ENCODE measurements around the gene DPH1. TPM values are rescaled to one million over a fixed set of nuclear protein-coding genes. Genes with fewer than 3 reads are reported as not detected.
A peak's percentile ranks its signal among the peaks of the same experiment; 100 is the strongest.

The DPH1 gene
- total RNA-seq, 3 donors from 2014 or later (not counting 1 experiment from before 2014, with no cell fraction given) = 60.2 to 65.2 (median 63.2) TPM

DNA sequence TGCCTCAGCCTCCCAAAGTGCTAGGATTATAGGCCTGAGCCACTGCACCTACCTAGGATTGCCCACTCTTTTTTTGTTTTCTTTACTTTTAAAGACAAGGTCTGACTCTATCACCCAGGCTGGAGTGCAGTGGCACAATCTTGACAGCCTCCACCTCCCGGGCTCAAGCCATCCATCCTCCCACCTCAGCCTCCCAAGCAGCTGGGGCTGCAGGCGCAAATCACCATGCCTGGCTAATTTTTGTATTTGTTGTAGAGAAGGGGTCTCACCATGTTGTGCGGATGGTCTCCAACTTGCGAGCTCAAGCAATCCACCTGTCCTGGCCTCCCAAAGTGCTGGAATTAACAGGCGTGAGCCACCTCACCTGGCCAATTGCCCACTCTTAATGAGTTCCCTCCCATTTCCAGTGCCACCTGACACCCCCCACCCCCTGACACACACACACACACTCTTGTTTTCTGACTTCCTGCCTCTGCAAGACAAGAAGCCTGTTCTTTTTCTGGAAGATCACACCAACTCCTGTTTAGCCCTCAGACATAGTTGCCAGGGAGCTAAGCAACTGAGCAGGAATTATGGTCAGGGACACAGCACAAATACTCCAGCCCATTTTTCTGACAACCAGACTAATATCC lies 14.4 kb downstream of the DPH1 start:
- no peaks in the 10 kb centered on the region for H3K9me3 ChIP-seq (ENCODE audit: control insufficient read depth, insufficient read depth, low read length)
- no peaks in the 10 kb centered on the region for H3K9me3 Mint-ChIP-seq
- peaks cover 12% of the 10 kb centered on the region for H3K36me3 ChIP-seq (ENCODE audit: control insufficient read depth, insufficient read depth, low read length)
- peaks cover 30% of the 10 kb centered on the region for H3K4me1 ChIP-seq (ENCODE audit: control insufficient read depth, insufficient read depth, low read length)
- H3K4me3 ChIP-seq (ENCODE audit: low read length) = no peak overlapping the region
- 97% methylated on average over 3 of the region's 5 CpGs for WGBS (ENCODE audit: insufficient coverage)
- H3K27ac Mint-ChIP-seq = no peak overlapping the region
- no peaks in the 10 kb centered on the region for H3K36me3 Mint-ChIP-seq
- intact Hi-C loops (cut with micrococcal nuclease) = loop anchor here (5.0 kb wide), 1 partner anchor 358 kb away; the partner anchor contains the start of gene MNT
- DNase-seq (no peak), ATAC-seq (no peak)
- TF ChIP-seq, protein P1, sequence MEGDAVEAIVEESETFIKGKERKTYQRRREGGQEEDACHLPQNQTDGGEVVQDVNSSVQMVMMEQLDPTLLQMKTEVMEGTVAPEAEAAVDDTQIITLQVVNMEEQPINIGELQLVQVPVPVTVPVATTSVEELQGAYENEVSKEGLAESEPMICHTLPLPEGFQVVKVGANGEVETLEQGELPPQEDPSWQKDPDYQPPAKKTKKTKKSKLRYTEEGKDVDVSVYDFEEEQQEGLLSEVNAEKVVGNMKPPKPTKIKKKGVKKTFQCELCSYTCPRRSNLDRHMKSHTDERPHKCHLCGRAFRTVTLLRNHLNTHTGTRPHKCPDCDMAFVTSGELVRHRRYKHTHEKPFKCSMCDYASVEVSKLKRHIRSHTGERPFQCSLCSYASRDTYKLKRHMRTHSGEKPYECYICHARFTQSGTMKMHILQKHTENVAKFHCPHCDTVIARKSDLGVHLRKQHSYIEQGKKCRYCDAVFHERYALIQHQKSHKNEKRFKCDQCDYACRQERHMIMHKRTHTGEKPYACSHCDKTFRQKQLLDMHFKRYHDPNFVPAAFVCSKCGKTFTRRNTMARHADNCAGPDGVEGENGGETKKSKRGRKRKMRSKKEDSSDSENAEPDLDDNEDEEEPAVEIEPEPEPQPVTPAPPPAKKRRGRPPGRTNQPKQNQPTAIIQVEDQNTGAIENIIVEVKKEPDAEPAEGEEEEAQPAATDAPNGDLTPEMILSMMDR (IDR thresholded peaks at IDR 0.05) = no peak
- H3K4me3 Mint-ChIP-seq = peak overlapping the region; percentile 58
- H3K4me1 Mint-ChIP-seq = peaks cover 17 to 18% of the 10 kb centered on the region in 2 donors
- no peaks in the 10 kb centered on the region for H3K27me3 ChIP-seq (ENCODE audit: control insufficient read depth, insufficient read depth, low read length)
- peaks cover 0 to 4% of the 10 kb centered on the region in 2 donors for H3K27me3 Mint-ChIP-seq (ENCODE audit: low read depth in 2 of 2)
- no peak overlapping the region for H3K27ac ChIP-seq (ENCODE audit: low read length)

GRCh38 chr17:2047590-2047989 lies 17.6 kb downstream of the DPH1 start:
- H3K9me3 Mint-ChIP-seq = no peaks in the 10 kb centered on the region
- H3K4me3 Mint-ChIP-seq = no peak overlapping the region
- no peaks in the 10 kb centered on the region for H3K36me3 Mint-ChIP-seq
- H3K27me3 ChIP-seq (ENCODE audit: control insufficient read depth, insufficient read depth, low read length) = peaks cover 5% of the 10 kb centered on the region
- peaks cover 0 to 4% of the 10 kb centered on the region in 2 donors for H3K27me3 Mint-ChIP-seq (ENCODE audit: low read depth in 2 of 2)
- no peak overlapping the region for H3K27ac Mint-ChIP-seq
- H3K27ac ChIP-seq (ENCODE audit: low read length) = no peak overlapping the region
- DNase-seq = no peak
- ATAC-seq = no peak
- H3K4me1 ChIP-seq (ENCODE audit: control insufficient read depth, insufficient read depth, low read length) = peaks cover 34% of the 10 kb centered on the region
- peaks cover 12% of the 10 kb centered on the region for H3K36me3 ChIP-seq (ENCODE audit: control insufficient read depth, insufficient read depth, low read length)
- intact Hi-C loops (cut with micrococcal nuclease) = no loop called here
- TF ChIP-seq, protein P1 (IDR thresholded peaks at IDR 0.05) = no peak
- H3K4me1 Mint-ChIP-seq = peaks cover 16 to 20% of the 10 kb centered on the region in 2 donors
- WGBS (ENCODE audit: insufficient coverage) = 92% methylated on average over 6 of the region's 6 CpGs
- H3K9me3 ChIP-seq (ENCODE audit: control insufficient read depth, insufficient read depth, low read length) = no peaks in the 10 kb centered on the region
- no peak overlapping the region for H3K4me3 ChIP-seq (ENCODE audit: low read length)

- H3K27ac ChIP-seq (ENCODE audit: low read length) = no peak overlapping the region
- Mint-ChIP-seq H3K27ac (peak overlapping the region in 1 of 2 donors; percentile 61), H3K4me1 (peaks cover 11 to 21% of the 10 kb centered on the region in 2 donors), H3K4me3 (peak overlapping the region; percentile 82), H3K36me3 (no peaks in the 10 kb centered on the region), H3K9me3 (no peaks in the 10 kb centered on the region), H3K27me3 (ENCODE audit: low read depth in 2 of 2) (peaks cover 0 to 4% of the 10 kb centered on the region in 2 donors)
- H3K36me3 ChIP-seq (ENCODE audit: control insufficient read depth, insufficient read depth, low read length) = peaks cover 7% of the 10 kb centered on the region
- peaks cover 5% of the 10 kb centered on the region for H3K27me3 ChIP-seq (ENCODE audit: control insufficient read depth, insufficient read depth, low read length)
- intact Hi-C loops (cut with micrococcal nuclease) = no loop called here
- ATAC-seq = no peak
- no peaks in the 10 kb centered on the region for H3K9me3 ChIP-seq (ENCODE audit: control insufficient read depth, insufficient read depth, low read length)
- 25% methylated on average over 5 of the region's 9 CpGs for WGBS (ENCODE audit: insufficient coverage)
- no peak overlapping the region for H3K4me3 ChIP-seq (ENCODE audit: low read length)
- peaks cover 37% of the 10 kb centered on the region for H3K4me1 ChIP-seq (ENCODE audit: control insufficient read depth, insufficient read depth, low read length)
- TF ChIP-seq, protein P1 (IDR thresholded peaks at IDR 0.05) = no peak
- DNase-seq = no peak
These were observed 18.9 kb downstream of the DPH1 start for GRCh38 chr17:2048805-2049204.

Data from natural killer cell (primary cell).